GM21515 (cell line): Measurements from ENCODE around the gene INPP5B.

ENCODE experiments used
- ATAC-seq: cut with Tn5 transposase; IDR thresholded peaks from one replicate; pipeline ENCODE4 v1.9.1; 2021; ENCODE audit not compliant: unreplicated experiment

INPP5B gene

GRCh38 chr1:37879865-37880264, 67.0 kb downstream of the INPP5B start:
- ATAC-seq, result no peak

GRCh38 chr1:37878071-37878470, 68.8 kb downstream of the INPP5B start:
- no peak for ATAC-seq

- no peak for ATAC-seq
These were observed 71.0 kb downstream of the INPP5B start for GRCh38 chr1:37875833-37876232.

GRCh38 chr1:37872692-37873091, 74.2 kb downstream of the INPP5B start:
- no peak for ATAC-seq

- no peak for ATAC-seq
These were observed 78.4 kb downstream of the INPP5B start for GRCh38 chr1:37868466-37868865.

GRCh38 chr1:37867784-37868183, 79.1 kb downstream of the INPP5B start:
- no peak for ATAC-seq

GRCh38 chr1:37866491-37866890, 80.4 kb downstream of the INPP5B start:
- no peak for ATAC-seq

GRCh38 chr1:37865348-37866120, 81.3 kb downstream of the INPP5B start:
- ATAC-seq, result no peak

- no peak for ATAC-seq
These were observed 84.5 kb downstream of the INPP5B start for GRCh38 chr1:37862330-37862729.

GRCh38 chr1:37861151-37861550, 85.7 kb downstream of the INPP5B start:
- ATAC-seq, result no peak

GRCh38 chr1:37860346-37860666, 86.5 kb downstream of the INPP5B start:
- no peak for ATAC-seq

GRCh38 chr1:37859507-37860345, 87.1 kb downstream of the INPP5B start, which contains the start of gene MTF1:
MTF1 (minus strand) TSS chr1:37859592; CDS start chr1:37857658, 1,934 bp downstream.
- ATAC-seq, result peak; percentile 94

- ATAC-seq, result peak; percentile 23
These were observed 87.8 kb downstream of the INPP5B start for GRCh38 chr1:37858931-37859506.

GRCh38 chr1:37854406-37854805, 92.4 kb downstream of the INPP5B start:
- ATAC-seq, result no peak

- ATAC-seq, result no peak
These were observed 93.7 kb downstream of the INPP5B start for GRCh38 chr1:37853157-37853556.

- no peak for ATAC-seq
These were observed 95.1 kb downstream of the INPP5B start for GRCh38 chr1:37851782-37852210.

GRCh38 chr1:37851262-37851661, 95.6 kb downstream of the INPP5B start:
- ATAC-seq, result no peak

GRCh38 chr1:37850352-37850955, 96.4 kb downstream of the INPP5B start:
- ATAC-seq, result no peak

- no peak for ATAC-seq
These were observed 97.4 kb downstream of the INPP5B start for GRCh38 chr1:37849480-37849879.

- ATAC-seq, result no peak
These were observed 100.1 kb downstream of the INPP5B start for GRCh38 chr1:37846647-37847339.

GRCh38 chr1:37845786-37846185, 101.1 kb downstream of the INPP5B start:
- ATAC-seq, result no peak
